Fibroblast of pulmonary artery (primary cell): Measurements from ENCODE around the gene MRPS23.

Experiments used
- DNase-seq: peaks from one replicate; pipeline ENCODE4 v3.0.0-alpha.2; 2010; ENCODE audit warnings: low read depth
- H3K4me3 ChIP-seq: replicated peaks from 2 replicates; pipeline ENCODE4 v1.5.1; 2011; ENCODE audit warnings: low read depth, mild to moderate bottlenecking, control low read depth, low read length, moderate library complexity
- CTCF ChIP-seq: IDR thresholded peaks from 2 replicates; pipeline ENCODE4 v1.5.1; 2011; ENCODE audit warnings: mild to moderate bottlenecking, control low read depth, low read length, inconsistent platforms; ENCODE audit errors: missing control alignments

MRPS23 gene

GRCh38 chr17:57886020-57886419 is 36.2 kb upstream of the MRPS23 start:
- no peak for DNase-seq
- TF ChIP-seq CTCF, result no peak
- H3K4me3 ChIP-seq, result no peak overlapping the region

- TF ChIP-seq CTCF, result no peak
- no peak overlapping the region for H3K4me3 ChIP-seq
- DNase-seq, result no peak
Measured at GRCh38 chr17:57885148-57885915, 35.5 kb upstream of the MRPS23 start.

- no peak for DNase-seq
- H3K4me3 ChIP-seq, result no peak overlapping the region
- TF ChIP-seq CTCF, result no peak
Measured at GRCh38 chr17:57881783-57882351, 32.0 kb upstream of the MRPS23 start.

- peak; percentile 68 for DNase-seq
- no peak overlapping the region for H3K4me3 ChIP-seq
- no peak for TF ChIP-seq CTCF
Measured at GRCh38 chr17:57881143-57881542, 31.3 kb upstream of the MRPS23 start.

GRCh38 chr17:57880086-57880456 is 30.2 kb upstream of the MRPS23 start:
- DNase-seq, result no peak
- no peak overlapping the region for H3K4me3 ChIP-seq
- TF ChIP-seq CTCF, result no peak

GRCh38 chr17:57879437-57880085 is 29.7 kb upstream of the MRPS23 start:
- no peak for TF ChIP-seq CTCF
- DNase-seq, result no peak
- H3K4me3 ChIP-seq, result no peak overlapping the region
